VCaP (cell line): ENCODE results near the gene TMEM134.

Experiments
- H3K27ac ChIP-seq: fragments of 450-650 bp; 2 replicates; pipeline ENCODE4 v1.5.1; 2017
- TF ChIP-seq, protein P1 (sequence below): fragments of 450-650 bp; conservative IDR thresholded peaks from 2 replicates; pipeline ENCODE4 v1.5.1; 2017; ENCODE audit warnings: mild to moderate bottlenecking, moderate library complexity

Gene TMEM134

DNA sequence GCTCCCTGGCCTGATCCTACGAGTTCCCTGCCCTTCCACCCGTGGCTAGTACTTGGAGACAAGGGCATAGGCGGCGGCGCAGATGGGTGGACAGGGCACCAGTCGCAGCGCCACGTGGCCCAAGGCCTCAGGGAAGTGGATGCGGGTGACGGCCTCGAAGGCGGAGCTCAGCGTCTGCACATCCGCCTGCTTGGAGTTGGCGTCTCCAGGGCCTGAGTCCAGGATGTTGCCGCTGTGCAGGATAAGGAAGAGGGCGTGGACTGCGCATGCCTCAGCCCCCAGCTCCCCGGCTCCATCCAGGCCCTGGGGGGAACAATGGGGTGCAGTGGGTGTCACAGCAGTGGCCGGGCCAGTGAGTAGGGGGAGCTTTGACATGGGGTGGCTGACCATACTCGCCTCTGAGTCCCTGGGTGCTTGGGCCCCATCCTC, 29.5 kb upstream of the TMEM134 start:
- TF ChIP-seq, protein P1, sequence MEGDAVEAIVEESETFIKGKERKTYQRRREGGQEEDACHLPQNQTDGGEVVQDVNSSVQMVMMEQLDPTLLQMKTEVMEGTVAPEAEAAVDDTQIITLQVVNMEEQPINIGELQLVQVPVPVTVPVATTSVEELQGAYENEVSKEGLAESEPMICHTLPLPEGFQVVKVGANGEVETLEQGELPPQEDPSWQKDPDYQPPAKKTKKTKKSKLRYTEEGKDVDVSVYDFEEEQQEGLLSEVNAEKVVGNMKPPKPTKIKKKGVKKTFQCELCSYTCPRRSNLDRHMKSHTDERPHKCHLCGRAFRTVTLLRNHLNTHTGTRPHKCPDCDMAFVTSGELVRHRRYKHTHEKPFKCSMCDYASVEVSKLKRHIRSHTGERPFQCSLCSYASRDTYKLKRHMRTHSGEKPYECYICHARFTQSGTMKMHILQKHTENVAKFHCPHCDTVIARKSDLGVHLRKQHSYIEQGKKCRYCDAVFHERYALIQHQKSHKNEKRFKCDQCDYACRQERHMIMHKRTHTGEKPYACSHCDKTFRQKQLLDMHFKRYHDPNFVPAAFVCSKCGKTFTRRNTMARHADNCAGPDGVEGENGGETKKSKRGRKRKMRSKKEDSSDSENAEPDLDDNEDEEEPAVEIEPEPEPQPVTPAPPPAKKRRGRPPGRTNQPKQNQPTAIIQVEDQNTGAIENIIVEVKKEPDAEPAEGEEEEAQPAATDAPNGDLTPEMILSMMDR: no peak
- H3K27ac ChIP-seq: no peak overlapping the region

DNA sequence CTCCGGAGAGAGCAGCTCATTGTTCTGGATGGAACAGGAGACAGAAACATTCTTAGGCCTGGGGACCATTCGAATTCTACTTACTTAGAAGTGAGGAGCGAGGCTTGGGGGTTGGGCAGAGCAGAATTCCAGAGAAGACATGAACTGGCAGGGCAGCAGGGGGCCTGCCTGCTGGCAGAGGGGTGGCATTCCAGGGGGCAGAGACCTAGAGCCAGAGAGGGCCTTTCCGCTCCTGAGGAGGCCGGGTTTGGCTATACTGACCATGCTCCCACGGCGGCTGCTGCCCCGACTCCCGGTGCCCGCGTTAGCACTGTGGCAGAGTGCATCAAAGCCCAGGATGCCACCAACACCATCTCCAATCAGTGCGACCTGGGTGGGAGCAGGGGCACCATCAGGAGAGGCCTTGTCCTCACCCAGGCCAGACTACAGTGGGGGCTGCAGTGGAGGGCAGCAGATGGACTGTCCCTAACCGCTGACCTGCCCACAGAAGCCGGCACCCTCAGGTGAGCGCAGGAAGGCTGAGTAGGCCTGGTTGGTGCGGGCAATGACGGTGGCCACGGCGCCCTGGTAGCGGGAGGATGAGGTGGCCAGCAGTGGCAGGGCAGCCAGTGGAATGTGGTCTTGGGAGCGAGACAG, 28.7 kb upstream of the TMEM134 start:
- TF ChIP-seq, protein P1: no peak
- H3K27ac ChIP-seq: no peak overlapping the region

DNA sequence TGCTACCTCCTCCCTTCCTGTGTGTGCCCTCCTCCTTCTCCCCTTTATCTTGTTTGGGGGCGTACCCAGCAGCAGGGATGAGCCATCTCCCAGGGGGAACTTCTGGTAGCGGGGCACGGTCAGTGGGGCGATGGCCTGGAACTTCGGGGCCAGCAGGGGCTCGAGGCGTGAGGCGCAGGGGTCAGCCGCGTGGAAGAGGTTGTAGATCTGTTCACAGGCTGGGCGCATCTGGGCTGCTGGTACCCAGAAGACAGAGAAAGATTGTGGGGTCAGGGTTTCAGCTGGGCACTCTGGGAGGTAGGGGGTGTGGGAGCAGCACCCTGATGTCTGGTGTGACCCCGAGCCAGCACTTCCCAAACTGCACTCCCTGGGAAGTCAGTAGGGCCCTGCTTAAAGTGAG, 27.1 kb upstream of the TMEM134 start:
- TF ChIP-seq, protein P1: no peak
- no peak overlapping the region for H3K27ac ChIP-seq

DNA sequence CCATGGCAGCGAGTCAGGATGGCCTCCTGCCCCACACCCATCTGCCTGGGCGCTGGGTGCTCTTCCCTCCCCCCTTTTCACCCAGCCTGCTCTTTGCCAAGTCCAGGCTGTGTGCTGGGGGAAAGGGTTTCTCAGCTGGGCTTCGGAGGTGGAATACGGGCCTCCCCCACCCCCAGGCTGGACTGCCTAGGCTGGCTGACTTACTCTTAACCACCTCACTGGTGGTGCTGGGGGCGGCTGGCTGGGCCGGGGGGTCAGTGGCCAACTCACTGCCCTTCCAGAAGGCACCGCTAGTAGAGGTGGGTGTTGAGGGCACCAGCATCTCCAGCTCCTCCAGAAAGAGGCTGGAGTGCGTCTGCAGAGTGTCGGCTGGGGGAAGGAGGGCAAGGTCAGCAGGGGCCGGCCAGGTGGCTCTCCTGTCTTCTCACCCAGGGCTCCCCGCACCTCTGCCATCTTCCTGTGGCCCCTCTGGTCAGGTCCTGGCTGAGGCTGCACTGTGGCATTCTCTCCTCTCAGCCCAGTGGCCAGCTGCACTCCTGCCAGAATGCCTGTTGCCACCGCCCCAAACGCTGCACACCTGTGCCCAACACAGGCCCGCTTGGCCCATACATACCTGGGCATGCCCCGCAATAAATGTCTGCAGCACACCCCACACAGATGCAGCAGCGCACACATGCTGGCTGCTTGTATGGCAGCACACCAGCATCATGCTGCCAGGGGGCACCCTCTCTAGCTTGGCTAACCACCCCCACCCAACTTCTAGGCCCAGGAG, 26.4 kb upstream of the TMEM134 start:
- TF ChIP-seq, protein P1: no peak
- H3K27ac ChIP-seq: no peak overlapping the region

DNA sequence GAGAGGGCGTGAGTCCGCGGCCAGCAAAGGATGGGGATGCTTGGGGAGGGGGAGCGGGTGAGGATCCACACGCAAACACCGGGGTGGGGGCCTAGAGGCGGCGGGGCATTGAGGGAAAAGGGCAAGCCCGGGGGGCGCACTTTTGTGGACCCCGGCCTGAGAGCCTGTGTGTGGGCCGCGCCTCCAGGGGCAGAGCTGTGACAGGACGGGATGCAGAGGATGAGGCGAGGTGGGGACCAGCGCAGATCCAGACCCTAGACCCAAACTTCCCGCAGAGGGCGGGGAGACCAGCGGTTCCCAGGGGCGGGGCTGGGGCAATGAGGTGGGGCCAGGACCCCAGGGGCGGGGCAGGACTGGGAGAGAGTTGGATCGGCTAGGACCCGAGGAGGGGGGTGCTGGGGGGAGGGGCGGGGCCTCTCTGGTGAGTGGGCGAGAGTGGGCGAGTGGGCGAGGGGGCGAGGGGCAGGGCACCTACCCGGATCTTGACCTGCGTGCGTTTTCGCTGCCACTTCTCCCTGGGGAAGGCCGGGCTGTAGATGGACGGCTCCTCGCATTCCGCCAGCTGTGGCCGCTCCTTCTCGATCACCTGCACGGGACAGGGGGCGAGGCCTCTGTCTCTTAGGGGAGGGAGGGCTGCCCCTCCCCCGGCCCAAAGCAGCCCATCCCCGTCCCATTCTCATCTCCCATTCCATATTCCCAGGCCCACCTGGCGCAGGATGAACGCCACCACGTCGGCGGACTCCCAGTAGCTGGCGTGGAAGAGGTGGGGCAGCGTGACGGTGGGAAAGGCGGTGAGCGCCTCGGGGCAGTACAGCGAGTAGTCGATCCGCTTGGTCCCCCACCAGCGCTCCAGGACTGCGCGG, 25.6 kb upstream of the TMEM134 start:
- H3K27ac ChIP-seq: no peak overlapping the region
- TF ChIP-seq, protein P1: no peak

DNA sequence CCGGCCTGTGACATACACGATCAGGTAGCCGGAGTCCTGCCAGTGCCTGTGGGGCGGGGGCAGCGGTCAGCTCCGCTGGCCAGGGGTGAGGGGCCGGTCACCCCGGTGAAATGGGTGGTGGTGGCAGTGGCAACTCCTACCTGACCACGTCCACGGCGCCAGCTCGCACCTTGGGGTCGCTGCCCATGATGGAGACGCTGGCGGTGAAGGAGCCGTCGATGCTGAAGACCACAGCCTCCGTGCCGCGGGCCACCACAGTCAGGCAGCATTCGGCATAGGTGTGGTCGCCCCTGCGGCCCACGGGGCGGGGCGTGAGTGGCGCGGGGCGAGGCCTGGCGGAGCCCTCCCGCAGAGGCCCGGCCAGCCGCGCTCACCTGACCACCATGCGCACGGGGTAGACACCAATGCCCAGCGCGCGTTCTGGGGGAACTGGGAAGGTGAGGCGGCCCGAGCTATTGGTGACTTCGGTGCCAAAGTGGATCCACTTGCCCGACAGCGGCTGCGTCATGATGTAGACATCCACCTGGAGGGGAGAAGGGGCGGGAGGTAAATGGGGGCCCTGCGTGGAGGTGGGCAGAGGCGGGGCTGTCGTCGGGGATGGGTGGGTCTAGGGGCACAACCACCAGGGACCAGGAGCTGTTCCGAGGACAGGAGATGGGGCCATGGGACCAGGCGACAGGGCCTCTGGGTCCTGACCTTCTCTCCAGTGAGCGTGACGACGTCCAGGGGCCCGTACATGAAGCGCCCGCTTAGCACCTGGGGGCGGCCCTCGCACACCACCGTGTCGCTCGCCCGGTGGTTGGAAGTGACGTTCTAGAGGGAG, 24.7 kb upstream of the TMEM134 start:
- TF ChIP-seq, protein P1: no peak
- no peak overlapping the region for H3K27ac ChIP-seq
